Measurements from ENCODE around the gene CDK17. TPM values are rescaled to one million over a fixed set of nuclear protein-coding genes. Genes with fewer than 3 reads are reported as not detected.

Gene CDK17
- polyA plus RNA-seq, 3 donors: 34.9 to 41.6 (median 37.4) TPM

DNA sequence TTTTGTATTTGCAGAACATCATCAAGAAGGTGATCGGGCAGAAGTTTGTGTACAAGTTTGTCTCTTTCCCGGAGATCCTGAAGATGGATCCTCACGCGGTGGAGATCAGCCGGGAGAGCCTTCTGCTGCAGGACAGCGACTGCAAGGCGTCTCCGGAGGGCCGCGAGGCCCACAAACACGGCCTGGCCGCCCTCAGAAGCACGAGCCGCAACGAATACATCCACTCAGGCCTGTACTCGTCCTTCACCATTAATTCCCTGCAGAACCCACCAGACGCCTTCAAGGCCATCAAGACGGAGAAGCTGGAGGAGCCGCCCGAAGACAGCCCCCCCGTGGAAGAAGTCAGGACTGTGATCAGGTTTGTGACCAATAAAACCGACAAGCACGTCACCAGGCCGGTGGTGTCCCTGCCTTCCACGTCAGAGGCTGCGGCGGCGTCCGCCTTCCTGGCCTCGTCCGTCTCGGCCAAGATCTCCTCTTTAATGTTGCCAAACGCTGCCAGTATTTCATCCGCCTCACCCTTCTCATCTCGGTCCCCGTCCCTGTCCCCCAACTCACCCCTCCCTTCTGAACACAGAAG lies 153.2 kb downstream of the CDK17 start:
- no peak for DNase-seq (ENCODE audit: low read depth in 3 of 3, low spot score in 2 of 3)

DNA sequence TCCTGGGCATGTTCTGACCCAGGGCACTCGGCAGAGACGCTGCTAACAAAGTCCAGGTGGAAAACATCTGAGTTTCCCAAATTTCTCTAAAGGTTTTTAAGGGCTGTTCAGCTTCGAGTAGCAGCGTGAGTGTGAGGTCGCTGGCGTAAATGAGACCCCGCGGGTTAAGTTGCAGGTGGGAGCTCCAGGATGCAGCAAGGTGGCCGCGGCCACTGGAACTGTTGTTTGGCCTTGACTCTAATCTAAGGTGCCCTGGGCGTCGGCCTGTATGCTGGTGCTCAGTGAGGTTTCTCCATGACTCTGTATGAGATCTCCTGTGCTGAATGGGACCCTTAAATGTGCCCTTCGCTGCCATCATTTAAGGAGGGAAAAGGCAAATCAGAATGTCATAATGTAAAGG lies 155.4 kb downstream of the CDK17 start:
- no peak for DNase-seq (ENCODE audit: low read depth in 3 of 3, low spot score in 2 of 3)

DNA sequence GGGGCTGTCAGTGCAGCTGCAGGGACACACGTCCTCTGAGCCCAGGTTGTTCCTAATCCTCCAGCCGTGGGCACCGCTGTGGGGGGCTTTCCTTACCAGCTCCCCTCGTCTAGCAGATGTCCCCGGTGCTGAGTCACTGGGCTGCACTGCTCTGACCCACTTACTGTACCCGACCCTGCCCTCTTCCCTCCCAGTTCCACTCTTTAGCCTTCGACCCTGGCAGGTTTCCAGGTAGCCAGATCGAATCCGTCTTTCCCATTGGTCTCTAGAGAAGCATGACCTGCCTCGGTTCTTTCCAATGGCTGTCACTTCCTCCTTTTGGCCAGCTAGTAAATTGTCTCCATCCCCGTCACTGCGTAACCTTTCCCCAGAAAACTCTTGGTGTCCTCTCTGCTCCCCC lies 157.6 kb downstream of the CDK17 start:
- DNase-seq (ENCODE audit: low read depth in 3 of 3, low spot score in 2 of 3): no peak

DNA sequence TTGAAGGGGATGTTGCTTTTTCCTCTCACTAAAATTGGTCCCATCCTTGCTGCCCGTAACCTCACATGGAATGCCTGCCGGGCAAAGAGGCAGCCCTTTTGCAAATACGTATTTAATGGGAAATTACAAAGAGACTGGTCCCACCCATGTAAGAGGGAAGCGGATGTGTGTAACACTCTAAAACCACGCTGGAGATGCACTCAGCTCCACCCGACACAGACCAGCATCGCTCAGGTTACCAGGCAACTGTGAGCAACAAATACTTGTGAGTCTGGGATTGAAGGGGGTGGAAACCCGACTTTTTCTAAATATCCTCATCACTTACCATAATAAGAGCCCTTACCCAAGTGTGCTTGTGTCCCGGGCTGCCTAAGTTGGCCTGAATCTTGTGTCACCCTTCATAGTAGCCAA lies 158.4 kb downstream of the CDK17 start:
- no peak for DNase-seq (ENCODE audit: low read depth in 3 of 3, low spot score in 2 of 3)

DNA sequence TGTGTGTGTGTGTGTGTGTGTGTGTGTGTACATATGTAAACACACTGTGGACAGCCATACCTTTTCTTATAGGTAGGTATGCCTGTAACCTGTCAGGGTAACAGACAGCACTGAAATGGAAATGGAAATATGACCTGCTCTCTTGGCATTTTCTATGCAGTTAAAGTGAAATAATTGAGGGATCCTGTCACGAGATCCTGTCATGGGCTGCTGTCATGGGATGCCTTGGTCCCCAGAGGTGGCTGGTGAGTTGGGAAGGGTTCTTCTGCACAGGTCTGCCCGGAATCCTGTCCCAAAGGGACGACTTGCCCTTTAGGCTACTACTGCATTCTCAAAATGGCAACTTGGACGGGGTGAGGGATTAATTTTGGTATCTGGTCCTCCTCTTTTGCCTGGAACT lies 158.8 kb downstream of the CDK17 start:
- DNase-seq (ENCODE audit: low read depth in 3 of 3, low spot score in 2 of 3): no peak

DNA sequence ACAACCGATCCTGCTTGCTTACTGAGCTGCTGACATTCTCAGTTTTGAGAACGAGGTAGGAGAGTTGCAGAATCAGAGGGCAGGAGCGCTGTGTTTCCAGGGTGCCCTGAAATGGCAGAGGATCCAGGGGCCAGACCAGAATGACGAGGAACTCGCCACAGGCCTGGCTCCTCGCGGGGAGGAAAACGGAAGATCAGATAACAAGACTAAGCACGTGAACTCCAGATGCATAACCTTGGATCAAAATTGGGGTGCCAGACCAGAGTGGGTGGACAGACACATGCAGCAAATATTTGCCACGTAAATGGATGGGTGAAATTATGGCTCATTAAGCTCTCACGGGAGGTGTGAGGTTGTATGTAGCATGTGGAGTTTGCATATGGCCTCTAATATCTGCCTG lies 159.6 kb downstream of the CDK17 start:
- no peak for DNase-seq (ENCODE audit: low read depth in 3 of 3, low spot score in 2 of 3)

DNA sequence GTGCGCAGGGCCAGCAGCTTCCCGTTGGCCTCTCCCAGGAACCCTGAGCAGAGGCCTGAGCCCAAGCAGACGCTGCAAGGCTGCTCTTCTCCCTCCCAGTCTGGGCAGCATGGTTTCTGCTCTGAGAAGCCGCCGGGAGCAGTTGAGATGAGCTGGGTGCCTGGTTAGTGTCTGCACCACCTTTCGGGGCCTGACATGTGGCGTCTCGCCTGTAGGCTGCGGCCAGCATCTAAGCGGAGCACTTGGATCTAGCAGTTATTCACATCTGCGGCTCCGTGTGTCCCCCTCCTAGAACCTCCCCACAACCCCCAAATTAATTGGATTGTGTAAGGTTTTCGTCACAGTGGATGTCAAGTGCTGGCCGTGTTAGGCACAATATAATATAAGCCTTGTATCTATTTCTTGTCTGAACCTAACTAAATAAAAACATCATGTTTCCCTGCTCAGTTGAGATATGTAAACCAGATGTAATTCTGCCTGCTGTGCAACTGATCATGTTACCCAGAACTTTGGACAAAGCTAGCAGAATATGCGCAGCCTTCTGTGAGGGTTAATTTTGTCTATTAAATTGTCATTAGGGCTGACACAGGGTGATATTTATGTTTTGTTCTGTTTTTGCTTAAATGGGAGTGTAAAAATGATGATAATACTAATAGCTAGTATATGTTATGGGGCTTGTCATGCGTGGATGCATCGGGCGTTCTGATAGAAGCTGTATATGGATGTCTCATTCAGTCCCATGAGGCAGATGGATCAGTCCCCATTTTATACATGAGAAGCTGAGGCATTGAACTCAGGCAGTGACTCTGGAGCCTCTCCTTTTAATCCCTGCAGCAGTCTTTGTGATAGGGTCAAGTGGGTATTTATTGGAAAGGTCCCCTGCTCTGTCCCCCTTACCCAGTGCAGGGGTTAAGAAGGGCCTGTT lies 160.3 kb downstream of the CDK17 start:
- no peak for DNase-seq (ENCODE audit: low read depth in 3 of 3, low spot score in 2 of 3)

DNA sequence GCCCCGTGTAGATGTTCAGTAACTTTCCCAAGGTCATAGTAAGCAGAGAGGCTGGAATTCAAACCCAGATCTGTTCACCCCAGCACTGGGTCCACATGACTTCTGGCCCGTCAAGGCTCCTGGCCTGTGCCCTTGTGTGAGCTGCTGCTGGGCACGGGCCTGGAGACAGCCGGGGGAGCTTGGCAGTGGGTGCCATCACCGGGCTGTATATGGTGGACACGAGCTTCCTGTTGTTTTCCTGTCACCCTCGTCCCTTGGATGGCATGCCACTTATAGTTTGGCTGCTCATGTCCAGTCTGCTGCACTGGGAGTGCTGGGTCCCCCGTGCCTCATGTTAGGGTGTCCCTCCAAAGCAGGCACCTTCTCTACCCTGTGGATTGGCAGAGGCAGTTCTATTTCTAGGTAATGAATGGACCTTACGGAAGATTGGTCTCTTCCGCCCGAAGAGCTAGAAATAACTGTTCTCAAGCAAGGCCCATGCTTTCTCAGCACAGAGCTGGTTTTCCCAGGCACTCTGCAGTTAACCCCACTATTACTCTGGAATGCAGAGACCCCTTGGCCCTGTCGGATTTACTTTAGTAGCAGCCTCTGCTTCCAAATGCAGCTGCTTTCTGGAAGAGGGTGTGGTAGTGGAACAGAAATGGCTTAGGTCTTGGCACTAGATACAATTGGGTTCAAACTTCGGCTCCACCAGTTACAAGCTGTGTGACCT lies 161.7 kb downstream of the CDK17 start:
- no peak for DNase-seq (ENCODE audit: low read depth in 3 of 3, low spot score in 2 of 3)

DNA sequence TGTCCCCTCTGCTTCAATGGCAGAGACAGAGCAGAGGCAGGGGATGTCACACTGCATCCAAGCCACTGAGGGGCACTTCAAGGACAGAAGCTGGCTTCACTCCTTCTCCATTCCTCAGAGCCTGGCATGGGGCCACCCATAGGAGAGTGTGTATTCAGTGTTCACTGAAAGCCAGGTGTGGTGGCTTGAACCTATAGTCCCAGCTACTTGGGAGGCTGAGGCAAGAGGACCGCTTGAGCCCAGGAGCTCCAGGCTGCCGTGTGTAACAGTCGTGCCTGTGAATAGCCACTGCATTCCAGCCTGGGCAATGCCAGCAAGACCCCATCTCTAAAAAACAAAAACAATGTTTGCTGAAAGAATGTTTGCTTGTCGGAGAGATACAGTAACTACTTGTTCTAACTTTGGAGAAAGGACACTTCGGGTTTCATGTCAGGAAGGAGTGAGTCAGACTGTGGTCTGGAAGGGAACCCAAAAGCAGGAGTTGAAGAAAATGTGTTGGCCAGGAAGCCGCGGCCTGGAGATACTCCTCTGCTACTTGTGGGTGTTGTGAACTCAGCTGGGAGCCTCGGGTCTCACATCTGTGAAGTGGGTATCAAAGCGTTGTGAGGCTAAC lies 162.7 kb downstream of the CDK17 start:
- DNase-seq (ENCODE audit: low read depth in 3 of 3, low spot score in 2 of 3): no peak

DNA sequence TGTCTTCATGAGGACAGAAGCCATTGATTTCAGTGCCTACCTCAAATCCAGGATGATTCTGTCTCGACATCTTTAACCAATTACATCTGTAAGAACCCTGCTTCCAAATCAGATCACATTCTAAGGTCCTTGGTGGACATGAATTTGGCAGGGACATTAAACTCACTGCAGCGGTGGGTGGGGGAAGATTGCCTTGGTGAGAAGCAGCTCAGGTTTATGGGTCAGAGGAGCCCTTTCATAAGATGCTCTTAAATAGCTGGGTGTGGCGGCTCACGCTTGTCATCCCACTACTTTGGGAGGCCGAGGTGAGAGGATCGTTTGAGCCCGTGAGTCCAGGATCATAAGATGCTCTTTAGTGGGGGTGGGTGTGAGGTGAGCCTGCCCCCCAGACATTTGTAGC lies 163.2 kb downstream of the CDK17 start:
- DNase-seq (ENCODE audit: low read depth in 3 of 3, low spot score in 2 of 3): no peak

DNA sequence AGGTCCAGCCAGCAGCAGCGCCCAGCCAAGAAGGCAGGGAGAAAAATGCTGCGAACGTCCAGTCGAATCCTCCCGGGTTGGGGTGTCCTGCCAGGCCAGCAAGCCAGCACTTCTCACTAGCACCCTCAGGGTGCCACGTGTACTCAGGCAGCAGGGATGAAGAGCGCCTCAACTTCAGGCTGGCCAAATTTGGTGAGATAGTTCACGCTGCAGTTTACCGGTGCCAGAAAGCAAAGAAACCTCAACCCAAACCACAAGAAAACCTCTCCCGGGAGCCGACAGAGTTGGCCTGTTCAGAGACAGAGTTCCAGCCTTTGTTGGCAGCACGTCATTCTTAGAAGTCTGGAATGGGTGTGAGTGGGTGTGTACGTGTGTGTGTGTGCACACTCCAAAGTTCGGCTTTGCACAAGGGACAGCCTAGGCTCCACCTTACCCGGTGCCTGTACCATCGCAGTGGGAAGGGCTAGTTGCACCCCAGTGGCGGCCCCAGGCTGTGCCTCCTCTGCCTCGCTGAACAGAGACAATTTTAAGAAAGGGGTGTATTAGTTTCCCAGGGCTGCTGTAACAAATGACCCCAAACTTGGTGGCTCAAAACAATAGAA lies 163.9 kb downstream of the CDK17 start:
- DNase-seq (ENCODE audit: low read depth in 3 of 3, low spot score in 2 of 3): no peak

DNA sequence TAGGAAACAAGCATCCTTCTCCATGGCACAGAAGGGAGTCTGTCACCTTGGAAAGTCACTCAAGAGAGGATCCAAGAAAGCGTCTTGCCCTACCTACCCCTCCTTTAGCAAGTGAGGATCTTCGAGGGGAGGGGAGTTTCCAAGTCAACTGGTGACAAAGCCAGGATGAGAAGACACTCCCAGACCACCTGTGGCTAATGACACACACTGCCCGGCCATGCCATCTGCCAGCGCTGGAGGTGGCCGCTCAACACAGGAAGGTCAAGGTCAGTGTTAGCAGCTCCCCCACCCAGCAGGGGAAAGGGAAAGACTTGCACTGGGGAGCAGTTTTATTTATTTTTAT lies 164.8 kb downstream of the CDK17 start:
- no peak for DNase-seq (ENCODE audit: low read depth in 3 of 3, low spot score in 2 of 3)

DNA sequence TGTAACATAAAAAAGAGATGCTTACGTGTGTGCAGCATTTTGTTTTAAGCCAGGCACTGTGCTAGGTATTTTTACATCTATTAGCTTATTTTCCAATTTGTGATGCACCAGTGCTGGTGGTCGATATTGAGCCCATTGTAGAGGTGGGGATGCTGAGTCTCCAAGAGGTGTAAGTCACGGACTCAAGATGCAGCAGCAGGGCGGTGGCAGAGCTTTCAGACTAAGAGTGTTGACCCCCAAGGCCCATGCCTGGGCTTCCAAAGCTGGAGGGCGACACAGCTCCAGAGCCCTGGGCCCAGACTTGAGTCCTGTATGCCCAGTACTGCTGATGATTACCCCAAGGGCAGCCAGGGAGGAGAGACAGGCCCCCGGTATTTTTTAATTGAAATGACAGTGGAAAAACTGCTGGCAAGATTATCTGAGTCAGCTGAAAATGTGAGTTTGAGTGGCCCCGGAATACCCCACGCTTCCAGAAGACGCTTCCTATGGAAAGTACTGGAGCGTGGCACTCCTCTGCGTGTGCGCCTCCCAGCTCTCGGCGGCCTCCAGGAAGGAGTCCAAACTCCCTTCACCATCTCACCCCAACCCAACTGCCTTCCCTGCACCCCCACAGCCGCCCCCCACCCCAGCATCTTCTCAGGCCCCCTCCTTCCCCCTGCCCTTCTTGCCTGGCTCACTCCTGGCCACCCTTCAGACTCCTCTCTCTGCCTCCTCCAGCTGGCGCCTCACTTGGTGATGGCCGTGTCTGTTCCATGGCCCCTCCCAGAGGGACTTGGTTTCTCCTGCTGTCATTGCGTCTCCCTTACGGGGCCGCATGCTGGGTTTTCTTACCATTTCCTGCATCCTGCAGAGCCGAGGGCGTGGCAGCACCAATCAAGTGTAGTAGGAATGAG lies 165.4 kb downstream of the CDK17 start:
- no peak for DNase-seq (ENCODE audit: low read depth in 3 of 3, low spot score in 2 of 3)

DNA sequence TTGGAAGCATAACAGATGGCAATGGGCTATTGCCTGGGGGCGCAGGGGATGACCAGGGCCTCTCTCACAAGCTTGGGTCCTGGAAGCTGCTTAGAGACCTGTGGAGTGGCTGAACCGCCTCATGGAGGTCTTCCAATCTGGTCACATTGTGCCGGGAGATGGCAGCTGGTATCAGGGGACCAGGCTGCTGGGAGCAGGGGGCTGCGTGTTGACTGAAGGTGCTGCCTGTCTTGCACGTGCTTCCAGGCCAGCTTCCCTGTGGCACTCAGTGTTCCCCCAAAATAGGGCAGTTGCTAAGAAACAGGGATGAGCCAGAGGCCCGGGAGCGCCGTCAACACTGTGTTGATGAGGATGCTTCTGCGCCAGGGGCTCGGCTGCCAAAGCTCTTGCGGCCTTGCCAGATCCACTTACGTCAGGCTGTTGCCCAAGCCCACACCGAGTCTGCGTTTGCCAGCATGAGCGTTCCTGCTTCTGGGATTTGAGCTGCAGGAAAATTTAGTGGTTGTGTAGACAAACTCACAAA lies 166.2 kb downstream of the CDK17 start:
- no peak for DNase-seq (ENCODE audit: low read depth in 3 of 3, low spot score in 2 of 3)

DNA sequence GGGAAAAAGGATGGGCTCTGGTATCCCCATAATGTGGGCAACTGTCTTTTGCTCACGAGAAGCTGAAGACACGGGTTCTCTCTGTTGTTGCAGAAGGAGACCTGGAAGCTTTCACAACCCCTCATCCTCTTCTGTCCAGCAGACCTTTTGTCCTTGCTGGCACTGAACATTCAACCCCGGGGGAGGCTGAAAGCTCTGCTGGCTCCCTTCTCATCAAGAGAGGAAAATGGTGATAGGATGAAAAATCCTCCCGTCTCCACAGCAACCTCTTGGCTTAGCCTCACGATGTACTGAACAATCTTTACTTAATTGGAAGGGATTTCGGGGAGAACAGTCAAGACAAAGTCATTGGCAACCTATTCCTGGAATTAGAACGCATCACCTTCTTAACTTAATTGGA lies 167.1 kb downstream of the CDK17 start:
- no peak for DNase-seq (ENCODE audit: low read depth in 3 of 3, low spot score in 2 of 3)

DNA sequence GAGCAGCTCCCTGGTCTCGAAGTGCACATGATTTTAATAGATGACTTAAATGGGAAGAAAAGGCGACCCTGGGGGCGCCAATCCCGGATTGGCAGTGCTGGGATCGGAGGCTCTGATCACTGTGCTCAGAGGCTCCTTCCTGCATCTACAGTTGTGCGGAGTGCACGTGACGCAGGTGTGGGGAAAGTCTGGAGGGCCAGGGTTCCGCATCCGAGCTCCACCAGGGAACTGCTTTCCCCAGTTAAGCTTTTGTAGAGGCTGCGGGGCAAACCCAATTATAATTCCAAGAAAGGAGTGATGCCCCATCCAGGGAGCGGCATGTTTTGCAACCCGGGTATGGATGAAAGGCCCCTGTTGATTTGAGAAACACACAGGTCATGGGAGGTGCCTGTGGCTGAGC lies 169.6 kb downstream of the CDK17 start:
- no peak for DNase-seq (ENCODE audit: low read depth in 3 of 3, low spot score in 2 of 3)

DNA sequence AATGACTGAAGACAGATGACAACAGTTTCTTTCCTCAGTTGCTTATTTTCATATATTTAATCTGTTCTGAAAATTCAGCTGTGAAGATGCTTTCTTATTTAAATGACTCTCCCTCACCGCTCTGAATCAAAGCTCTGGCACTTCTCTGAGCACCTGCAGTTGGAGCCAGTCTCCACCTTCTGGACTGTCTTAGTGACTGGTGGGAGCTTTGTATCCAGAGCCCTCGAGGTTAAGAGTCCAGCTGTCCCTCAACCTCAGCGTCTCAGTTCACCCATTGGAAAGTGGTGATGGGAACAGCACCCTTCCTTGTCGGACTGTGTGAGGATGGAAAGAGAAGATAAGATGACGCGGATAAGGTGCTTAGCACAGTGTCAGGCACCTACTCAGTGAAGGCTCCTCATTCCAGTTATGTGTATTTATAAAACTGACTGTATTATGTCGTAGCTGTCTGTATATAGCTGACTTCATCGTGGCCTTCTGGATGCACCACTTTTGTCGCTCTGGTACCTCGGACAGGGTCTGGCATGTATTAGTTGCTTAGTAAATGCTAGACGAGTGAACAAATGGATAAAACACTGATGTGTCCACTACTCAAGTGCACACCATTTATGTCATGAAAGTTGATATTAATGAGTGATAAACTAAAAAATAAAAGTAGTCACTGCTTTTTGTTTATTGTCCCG lies 171.5 kb downstream of the CDK17 start:
- no peak for DNase-seq (ENCODE audit: low read depth in 3 of 3, low spot score in 2 of 3)

Data from right renal cortex interstitium (tissue), 3 donors.